Activated CD4-positive, CD25-positive, alpha-beta regulatory T cell treated with anti-CD3 and anti-CD28 coated beads, Interleukin-2, amount 50 U/mL, for 72 hours (primary cell): Measurements from ENCODE around the gene AUH.
A peak's percentile ranks its signal among the peaks of the same experiment; 100 is the strongest.
"Not testable (repeated sequence)": the region's sequence is repeated elsewhere in the genome, so short reads cannot be mapped to it uniquely, and the experiment has no call there.

ENCODE experiments used
- DNase-seq: peaks from one replicate; pipeline ENCODE4 v3.0.0; 2021

Gene AUH

DNA sequence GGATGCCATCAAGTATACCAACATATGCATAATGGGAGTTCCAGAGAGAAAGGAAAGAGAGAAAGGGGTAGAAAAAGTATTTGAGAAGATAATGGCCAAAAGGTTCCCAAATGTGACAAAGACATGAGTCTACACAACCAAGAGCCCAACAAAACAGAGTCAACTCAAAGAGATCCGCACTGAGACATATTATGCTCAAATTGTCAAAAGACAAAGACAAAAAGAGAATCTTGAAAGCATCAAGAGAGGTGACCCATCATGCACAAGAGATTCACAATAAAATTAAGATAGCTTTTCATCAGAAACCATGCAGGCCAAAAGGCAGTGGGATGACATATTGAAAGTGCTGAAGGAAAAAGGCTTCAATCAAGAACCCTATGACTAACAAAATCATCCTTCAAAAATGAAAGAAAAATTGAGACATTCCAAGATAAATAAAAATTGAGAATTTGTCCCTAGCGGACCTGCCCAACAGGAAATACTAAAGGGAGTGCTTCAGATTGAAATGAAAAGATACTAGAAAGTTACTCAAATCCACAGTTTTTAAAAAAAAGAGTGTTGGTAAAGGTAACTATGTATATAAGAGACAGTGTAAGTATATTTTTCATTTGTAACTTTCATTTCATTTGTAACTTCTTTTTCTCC is 160.9 kb downstream of the AUH start:
- DNase-seq: no peak

GRCh38 chr9:91199739-91200497 is 161.8 kb downstream of the AUH start:
- DNase-seq: no peak

DNA sequence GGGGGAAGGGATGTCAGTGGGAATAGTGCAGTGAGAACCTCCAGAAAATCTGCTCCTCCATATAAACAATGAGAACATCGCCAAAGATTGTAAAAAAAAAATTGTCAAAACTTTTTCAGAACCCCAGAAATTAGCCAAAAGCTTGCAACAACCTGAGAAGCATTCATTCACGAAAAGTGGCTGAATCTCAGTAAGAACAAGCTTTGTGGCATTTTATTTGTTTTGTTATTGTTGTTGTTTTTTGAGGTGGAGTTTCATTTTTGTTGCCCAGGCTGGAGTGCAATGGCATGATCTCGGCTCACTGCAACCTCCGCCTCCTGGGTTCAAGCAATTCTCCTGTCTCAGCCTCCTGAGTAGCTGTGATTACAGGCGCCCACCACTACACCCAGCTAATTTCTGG is 162.8 kb downstream of the AUH start:
- not testable (repeated sequence) for DNase-seq

DNA sequence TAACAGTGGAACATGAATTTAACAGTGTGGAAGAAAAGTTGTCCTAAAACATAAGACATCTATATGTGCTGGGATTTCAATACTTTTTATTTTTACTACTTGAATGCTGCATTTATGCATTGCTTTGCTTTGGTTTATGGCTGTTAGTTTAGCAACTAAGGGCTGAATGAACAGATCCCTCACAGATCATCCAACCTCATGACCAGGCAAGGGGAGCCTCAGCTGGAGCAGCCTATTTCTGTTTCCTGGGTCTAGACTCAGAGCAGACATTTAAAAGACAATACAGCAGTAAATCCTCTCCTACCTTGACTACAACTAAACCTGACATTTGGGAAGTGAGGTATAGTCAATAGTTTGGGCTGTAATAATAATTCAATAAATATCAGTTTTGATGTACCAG is 163.3 kb downstream of the AUH start:
- no peak for DNase-seq

DNA sequence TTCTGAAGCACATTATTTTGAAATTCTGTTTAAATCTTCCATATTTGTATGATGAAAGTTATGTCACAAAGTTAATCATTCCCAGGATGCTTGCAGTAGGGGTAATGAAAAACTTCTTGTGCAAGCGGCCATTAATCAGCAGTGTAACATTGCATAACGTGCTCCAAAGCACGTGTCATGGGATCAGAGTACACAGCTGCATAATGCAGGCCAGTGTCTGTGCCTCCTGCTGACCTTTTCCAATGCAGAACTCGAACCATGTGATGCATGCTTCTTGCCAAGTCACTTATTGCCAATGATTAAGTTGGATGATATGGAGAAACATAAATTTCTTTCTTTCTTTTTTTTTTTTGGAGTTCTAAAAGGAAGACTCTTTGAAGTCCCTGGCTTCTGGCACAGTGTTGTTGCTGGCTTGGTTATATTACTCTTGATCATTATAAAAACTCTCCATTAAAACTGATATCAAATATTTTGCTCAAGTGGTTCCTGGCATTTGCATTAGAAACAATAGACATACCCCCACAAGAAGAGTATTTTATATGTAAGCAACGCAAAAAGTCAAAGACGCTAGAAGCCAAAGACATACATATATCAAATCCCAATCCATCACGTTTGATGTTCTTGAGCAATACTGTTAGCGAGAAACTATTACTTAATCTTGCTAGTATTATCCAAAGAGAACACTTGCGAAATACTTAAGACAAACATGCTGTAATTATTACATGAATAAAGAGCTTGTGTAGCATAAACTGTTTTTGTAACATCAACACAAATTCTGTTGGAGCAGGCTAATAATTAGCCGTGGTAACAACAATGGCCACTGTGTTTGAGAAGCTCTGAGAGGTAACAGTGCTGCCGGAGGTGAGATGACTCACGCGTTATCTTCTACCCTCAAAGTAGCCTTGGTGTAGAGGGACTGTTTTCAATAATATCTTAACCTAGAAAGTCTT is 164.2 kb downstream of the AUH start:
- DNase-seq: no peak

- no peak for DNase-seq
These were observed 165.4 kb downstream of the AUH start for GRCh38 chr9:91196103-91196950.

DNA sequence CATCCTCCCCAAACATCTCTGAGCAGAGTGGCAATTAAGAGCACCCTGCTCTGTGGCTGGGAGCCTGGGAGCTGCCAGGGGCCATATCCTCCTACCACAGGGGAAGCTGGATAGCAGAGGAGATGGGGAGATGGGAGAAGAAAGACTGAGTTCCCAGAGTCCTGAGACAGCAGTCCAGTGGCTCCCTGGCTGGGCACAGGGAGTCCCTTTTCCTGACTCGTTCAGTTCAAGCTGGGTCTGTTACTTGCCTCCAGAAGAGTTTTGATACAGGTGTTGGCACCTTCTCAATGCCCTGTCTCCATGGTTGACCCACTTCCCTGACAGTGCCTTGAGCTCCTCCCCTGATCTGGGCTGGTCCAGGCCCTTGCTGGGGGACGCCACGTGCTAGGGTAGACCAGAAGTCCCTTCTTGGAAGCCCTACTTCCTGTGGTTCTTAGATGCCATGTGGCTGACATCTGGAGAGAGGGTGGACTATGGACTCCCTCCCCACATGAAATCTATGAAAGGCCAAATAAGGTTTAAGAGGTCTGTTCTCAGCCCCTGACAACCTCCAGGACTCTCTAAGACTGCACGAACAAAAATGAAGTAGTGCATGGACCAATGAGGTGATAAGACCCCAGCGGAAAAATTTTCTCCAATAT is 166.2 kb downstream of the AUH start:
- DNase-seq: no peak

GRCh38 chr9:91193658-91194391 is 167.9 kb downstream of the AUH start:
- peak; percentile 78 for DNase-seq

- DNase-seq: peak; percentile 64
These were observed 168.5 kb downstream of the AUH start for GRCh38 chr9:91193087-91193657.

- no peak for DNase-seq
These were observed 169.2 kb downstream of the AUH start for GRCh38 chr9:91192381-91193086.

DNA sequence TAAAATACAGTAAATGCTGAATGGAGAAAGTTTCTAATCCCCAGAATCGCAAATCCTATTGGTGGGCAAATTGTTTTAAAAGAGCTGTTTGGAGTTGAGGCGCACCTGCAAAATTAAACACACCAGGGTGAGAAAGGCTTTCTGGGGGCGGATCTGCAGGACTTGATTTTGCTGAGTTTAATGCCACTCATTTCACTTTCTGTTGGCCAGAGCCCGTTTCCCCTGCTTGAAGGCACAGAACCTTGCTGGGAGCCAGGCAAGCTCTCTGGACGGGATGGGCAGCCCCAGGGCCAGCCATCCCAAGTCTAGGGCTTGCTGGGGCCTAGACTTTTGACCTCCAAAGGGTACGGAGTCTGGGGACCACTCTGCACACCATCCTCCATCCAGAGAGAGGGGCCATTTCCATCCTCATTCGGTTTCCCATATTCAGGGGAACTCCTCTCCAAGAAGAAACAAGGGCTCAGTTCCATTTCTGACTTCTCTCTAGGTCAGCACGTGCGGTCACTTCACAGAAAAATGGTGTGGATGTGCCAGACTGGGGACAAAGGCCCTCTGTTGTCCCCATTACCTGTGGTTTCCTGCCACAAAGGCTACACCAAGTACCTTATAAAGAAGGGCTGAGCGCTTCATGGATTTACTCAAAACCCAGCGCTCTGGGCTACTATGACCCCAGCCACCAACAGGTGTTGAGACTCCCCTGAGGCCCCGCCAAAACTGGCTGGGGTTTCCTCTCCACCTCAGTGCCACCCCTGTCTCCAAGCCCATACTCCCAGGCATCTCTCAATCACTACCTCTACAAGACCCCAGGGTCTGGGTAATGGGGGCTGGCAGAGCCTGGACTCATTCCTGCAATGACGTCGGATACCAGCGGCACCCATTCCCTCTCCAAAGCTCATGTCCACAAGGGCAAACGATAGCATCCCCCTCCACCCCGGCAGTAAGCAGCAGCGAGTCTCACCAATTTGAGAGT is 170.0 kb downstream of the AUH start:
- no peak for DNase-seq

DNA sequence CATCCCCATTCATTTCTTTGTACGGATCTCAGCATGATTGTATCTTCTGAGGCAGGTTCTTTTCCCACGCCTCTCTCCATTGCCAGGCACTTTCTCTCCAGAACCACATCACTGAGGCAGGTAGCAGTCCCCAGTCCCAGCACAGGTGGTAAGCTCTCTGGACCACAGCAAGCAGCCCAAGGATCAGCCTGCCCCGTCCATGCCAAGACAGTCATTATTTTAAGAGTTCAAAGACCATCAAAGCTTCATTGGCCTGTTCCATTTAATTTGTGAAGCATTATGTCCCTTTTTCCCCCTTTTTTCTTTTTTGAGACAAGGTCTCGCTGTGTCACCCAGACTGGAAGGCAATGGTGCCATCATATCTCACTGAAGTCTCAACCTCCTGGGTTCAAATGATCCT is 171.7 kb downstream of the AUH start:
- DNase-seq: no peak

DNA sequence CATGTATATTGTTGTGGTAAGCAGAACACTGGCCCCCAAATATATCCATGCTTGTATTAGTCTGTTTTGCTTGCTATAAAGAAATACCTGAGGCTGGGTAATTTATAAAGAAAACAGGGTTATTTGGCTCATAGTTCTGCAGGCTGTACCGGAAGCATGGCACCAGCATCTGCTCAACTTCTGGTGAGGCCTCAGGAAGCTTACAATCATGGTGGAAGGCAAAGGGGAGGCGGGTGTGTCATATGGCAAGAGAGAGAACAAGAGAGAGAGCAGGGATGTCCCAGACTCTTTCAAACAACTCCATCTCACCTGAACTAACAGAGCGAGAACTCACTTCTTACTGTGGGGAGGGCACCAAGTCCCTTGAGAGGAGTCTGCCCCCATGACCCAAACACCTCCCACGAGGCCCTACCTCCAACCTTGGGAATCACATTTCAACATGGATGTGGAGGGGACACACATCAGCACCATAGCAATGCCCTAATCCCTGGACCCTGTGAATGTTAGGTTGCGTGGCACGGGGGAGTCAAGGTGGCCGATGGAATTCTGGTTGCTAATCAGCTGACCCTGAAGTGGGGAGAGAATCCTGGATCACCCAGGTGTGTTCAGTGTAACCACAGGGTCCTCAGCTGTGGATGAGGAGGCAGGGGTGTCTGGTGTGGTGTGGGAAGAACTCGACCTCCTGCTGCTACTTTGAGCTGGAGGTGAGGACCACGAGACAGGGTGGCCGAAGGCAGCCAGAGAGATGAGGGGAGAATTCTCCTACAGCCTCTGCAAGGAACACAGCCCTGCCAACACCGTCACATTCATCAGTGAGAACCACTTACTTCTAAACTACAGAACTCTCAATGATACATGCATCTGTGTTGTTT is 172.8 kb downstream of the AUH start:
- no peak for DNase-seq

GRCh38 chr9:91187965-91188344 is 173.8 kb downstream of the AUH start:
- no peak for DNase-seq

DNA sequence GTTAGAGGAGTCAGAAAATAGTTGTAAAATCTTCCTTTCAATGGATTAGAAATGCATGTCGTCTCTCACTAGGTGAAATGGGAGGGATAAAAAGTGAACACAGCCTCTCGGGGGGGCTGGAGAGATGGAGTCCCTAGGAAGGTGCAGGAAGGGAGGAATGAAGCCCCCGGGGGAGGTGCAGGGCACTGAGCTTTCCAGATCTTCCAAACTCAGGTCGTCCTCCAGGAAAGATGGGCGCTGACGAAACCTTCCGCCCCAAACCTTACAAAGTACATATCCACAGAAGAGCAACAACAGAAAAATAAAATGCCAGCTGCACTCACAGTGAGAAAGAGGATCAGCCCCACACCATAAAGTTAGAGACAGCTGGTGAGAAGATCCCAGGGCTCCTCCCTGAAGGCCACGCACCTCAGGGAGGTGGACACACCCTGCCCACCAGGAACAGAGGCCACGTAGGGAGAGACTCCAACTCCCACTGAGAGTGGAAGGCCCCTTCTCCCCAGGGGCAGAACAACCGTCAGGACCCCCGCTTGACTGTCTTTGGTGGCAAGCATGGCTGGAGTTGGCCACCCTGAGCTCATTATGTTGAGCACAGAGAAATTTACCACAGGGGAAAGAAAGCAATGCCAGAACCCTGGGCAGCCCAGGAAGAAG is 174.3 kb downstream of the AUH start:
- DNase-seq: no peak

DNA sequence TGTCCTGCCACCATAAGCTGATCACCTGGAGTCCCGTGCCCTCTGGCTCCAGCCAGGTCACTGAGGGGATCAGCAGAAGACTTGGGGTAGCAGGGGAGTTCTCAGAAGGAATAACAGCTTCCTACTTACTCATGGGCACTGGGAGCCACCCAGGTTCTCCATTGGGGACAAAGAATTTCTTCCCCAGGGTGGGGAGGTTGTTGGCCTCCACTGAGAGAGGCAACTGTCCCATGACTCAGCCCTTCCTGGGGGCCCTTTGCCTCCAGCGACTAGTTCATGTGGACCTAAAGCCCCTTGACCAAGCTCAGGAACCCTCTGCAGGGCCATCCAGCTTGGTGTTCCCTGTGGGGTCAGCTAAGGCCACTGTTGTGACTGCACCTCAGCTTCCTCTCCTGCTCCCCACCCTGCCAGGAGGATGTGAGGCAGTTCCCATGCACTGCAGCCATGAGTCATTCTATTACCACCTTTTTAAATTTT is 175.0 kb downstream of the AUH start:
- no peak for DNase-seq

GRCh38 chr9:91185193-91185886 is 176.4 kb downstream of the AUH start:
- DNase-seq: no peak
